Suprapubic skin (tissue), 4 donors: ENCODE measurements around the gene ZNF841.

Experiments
- POLR2A ChIP-seq, 2 donors: fragments of 450-650 bp; IDR thresholded peaks; one replicate each; pipeline ENCODE4 v1.6.1; 2017; ENCODE audit warnings: antibody characterized with exemption in 2 of 2, mild to moderate bottlenecking in 2 of 2, moderate library complexity in 2 of 2
- POLR2AphosphoS5 ChIP-seq, 3 donors: sonication (generic); formaldehyde crosslinking; IDR thresholded peaks; one replicate each; pipeline ENCODE4 v1.6.1; 2017; ENCODE audit warnings: antibody characterized with exemption in 3 of 3
- TF ChIP-seq, protein P1 (sequence below), 2 donors: fragments of 200-600 bp in 1 of 2; fragments of 450-650 bp in 1 of 2; sonication (generic) in 1 of 2; IDR thresholded peaks; one replicate each; pipeline ENCODE4 v1.5.1; 2016 to 2019; ENCODE audit warnings: antibody characterized with exemption in 2 of 2, mild to moderate bottlenecking in 1 of 2, moderate library complexity in 1 of 2

DNA sequence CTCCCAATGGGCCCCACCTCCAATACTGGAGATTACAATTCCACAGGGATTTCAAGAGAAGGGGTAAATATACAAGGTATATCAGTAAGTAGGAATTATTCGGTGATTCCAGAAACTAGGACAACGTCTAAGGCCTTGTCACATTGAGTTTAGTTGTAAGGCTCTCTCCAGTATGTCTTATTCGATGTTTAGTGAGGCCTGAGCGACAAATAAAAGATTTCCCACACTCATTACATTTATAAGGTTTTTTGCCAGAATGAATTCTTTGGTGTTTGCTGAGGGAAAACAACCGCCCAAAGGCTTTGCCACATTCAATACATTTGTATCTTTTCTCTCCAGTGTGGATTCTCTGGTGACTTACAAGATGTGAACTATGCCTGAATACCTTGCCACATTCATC lies 19.1 kb upstream of the ZNF841 start:
- TF ChIP-seq POLR2AphosphoS5 (IDR thresholded peaks at IDR 0.05), result no peak
- TF ChIP-seq, protein P1, sequence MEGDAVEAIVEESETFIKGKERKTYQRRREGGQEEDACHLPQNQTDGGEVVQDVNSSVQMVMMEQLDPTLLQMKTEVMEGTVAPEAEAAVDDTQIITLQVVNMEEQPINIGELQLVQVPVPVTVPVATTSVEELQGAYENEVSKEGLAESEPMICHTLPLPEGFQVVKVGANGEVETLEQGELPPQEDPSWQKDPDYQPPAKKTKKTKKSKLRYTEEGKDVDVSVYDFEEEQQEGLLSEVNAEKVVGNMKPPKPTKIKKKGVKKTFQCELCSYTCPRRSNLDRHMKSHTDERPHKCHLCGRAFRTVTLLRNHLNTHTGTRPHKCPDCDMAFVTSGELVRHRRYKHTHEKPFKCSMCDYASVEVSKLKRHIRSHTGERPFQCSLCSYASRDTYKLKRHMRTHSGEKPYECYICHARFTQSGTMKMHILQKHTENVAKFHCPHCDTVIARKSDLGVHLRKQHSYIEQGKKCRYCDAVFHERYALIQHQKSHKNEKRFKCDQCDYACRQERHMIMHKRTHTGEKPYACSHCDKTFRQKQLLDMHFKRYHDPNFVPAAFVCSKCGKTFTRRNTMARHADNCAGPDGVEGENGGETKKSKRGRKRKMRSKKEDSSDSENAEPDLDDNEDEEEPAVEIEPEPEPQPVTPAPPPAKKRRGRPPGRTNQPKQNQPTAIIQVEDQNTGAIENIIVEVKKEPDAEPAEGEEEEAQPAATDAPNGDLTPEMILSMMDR (IDR thresholded peaks at IDR 0.05), result no peak
- TF ChIP-seq POLR2A (IDR thresholded peaks at IDR 0.05), result no peak
